Kidney capillary endothelial cell (primary cell): ENCODE results near the gene THUMPD1.
"Not testable (repeated sequence)": the region's sequence is repeated elsewhere in the genome, so short reads cannot be mapped to it uniquely, and the experiment has no call there.

ENCODE experiments used
- DNase-seq: peaks from one replicate; pipeline ENCODE4 v3.0.0-alpha.2; 2018; ENCODE audit warnings: low spot score

The THUMPD1 gene

DNA sequence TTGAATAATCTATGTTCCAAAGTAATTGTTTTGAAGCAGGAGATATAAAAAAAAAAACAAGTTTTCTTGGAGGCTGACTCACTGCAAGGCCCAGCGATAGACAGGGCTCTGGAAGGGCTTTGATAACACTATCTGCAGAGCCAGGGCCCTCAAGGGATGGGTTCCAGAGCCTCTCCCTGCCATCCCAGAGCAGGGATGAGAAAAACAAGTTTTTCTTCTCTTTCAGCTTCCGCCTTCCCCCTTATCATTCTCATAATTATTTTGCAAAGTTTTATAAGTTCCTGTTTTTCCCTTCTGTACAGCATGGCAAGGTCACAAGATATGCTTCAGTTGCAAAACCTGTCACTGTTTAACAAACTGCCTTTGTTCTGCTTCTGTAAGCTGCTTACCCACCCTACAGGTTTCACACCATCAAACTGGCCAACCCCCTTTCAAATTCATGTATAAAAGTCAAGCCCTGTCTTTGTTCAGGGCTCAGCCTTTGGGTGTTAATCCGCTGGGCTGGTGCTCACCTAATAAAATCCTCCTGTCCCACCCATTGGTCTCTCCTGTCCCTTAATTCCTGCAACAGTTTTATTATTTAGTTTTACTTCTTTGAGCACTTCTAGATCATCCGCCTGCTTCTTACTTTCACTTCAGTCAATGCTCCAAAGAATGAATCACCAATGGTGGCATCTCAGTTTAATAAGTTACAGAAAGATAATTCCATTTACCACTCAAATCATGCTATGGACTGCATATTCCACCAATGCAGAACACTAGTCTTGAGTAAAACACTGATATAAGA lies 5.6 kb upstream of the THUMPD1 start:
- no peak for DNase-seq

DNA sequence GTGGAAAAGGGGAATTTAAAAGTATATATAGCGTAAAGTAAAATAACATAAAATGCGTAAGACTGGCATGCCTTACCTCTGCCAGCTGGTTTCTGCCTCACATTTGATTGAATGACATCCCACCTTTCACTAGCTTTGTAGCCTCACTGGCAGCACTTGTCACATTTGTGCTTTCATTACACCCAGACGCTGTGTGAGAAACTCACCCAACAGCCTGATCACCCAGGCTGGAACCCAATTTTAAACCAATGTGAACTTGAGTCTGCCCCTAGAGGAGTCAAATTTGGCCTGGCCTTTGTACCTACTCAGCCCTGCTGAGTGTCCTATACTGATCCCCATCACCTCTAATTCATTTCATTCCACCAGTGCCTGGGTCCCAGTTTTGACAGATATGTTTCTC lies 4.8 kb upstream of the THUMPD1 start:
- DNase-seq, result no peak

DNA sequence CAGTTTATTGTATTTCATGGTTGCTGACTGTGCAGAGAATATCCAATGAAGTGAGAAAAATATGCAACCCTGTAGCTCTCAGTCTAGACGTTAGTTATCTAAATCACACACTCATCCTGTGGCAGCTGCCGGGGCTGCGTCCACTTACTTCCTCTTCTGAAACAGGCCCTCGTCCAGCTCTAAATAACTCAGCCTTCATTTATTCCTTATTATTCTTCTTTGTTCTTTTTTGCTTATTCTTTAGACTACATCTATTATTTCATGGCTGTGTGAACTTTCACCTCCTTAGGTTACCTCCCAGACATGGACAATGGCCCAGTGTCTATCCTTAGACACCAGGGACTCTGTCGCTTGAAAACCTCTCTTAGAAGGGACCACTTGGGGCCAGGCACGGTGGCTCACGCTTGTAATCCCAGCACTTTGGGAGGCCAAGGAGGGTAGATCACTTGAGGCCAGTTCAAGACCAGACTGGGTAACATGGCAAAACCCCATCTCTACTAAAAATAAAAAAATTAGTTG lies 3.4 kb upstream of the THUMPD1 start:
- peak; percentile 8 for DNase-seq

DNA sequence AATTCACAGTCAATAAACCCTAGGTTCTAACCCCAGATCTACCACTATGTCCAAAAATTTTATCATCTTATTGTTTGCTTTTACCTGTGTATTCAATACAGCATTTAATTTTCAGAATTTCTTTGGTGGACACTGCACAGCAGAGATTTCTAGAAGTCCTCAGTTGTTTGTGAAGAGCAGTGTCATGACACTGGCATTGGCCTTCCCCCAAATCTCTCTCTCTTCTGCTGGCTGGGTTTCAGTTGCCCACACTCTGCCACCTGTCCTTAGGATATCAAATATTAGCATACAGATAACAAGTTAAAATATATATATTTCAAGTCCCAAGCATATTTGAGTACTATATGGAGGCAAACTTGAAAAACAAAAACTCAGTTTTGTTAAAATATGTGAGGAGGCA lies 2.0 kb upstream of the THUMPD1 start:
- no peak for DNase-seq

DNA sequence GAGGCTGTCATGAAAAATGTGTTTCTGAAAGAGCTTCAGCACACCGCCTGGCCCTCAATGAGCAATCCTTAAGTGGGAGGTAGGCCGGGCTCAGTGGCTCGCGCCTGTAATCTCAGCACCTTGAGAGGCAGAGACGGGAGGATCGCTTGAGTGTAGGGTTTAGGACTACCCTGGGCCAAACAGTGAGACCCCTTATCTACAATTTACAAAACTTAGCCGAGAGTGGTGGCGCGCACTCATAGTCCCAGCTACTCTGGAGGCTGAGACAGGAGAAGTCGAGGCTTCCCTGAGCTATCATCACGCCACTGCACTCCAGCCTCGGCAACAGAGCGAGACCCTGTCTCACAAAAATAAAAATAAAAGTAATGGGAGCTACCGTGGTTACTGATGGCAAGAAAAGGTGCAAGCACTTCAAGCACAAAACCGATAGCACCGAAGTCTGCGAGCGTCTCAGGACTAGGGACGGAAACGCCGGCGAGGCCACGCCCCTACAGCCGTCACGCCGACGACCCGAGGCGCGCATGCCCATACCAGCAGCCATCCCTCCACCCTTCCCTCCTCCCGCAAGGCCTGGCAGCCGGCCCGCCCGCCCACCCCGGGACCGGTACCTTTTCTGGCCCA lies 607 bp downstream of the THUMPD1 start:
- DNase-seq, result peak; percentile 77

GRCh38 chr16:20740007-20740883 lies 1.4 kb downstream of the THUMPD1 start:
- DNase-seq, result peak; percentile 26

DNA sequence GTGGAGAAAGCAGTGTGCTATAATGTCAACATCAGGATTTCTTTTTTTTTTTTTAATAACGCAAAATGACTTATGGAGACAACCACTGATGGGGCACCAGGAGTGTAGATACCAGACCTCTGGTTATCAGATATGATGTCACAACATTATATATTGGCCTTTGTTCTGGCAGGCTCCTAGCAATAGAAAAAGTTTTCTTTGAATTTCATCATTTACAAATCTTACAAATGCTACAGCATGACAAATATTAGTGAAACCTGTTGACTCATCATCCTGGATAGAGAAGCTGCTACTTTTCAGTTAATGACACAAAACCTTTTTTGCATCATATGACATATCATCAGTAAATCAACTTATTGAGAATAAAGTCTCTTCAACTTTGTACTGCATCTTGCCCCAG lies 6.1 kb downstream of the THUMPD1 start:
- no peak for DNase-seq

DNA sequence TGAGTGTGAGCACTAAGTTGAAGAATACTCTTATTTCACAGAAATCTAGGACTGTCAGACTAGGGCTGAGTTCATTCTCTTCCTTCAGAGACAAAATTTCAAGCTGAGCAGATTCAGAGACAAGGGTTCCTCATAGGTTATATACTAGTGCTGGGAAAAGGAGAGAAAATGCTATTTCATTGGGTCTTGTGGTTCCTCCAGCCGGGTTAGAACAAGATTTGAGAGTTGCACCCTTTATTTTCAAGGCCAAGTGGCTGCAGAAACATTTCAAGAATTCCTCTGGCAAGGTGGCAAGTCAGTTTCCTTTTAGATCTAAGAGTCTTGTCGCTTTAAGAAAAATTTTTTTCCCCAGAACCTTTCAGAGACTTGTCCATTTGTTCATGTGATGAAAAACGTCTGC lies 6.8 kb downstream of the THUMPD1 start:
- DNase-seq, result no peak

GRCh38 chr16:20734056-20734455 lies 7.6 kb downstream of the THUMPD1 start:
- no peak for DNase-seq

DNA sequence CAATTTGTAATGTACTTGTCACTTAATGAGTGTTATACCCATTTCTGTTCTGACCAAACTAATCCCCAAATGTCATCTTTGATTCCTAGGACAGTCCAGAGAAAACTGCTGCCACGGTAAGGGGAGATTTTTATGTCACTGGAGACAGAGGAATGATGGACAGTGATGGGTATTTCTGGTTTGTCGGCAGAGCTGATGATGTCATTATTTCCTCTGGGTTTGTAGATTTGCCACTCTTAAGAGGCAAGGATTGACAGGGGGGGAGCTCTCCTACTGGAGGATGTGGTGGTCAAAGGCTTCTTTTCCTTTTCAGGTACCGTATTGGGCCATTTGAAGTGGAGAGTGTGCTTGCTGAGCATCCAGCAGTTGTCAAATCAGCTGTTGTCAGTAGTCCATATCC lies 12.5 kb downstream of the THUMPD1 start:
- no peak for DNase-seq

GRCh38 chr16:20727181-20727580 lies 14.4 kb downstream of the THUMPD1 start:
- no peak for DNase-seq

DNA sequence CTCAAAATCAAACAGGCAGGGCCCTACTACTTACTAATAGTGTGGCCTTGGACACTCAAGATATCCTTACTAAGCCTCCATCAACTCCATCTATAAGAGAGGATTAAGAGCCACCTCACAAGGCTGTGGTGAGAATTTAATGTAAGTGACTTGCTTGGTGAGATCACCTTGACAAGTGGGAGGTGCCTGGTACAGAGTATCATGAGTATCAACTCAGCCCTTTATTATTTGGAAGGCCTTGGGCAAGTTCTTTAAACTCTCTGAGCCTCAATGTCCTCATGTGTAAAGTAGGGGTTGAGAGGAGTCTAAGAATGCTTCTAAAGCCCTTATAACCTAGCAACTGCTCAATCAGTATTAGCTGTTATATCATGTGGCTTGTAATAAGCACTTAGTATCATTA lies 15.0 kb downstream of the THUMPD1 start:
- no peak for DNase-seq

DNA sequence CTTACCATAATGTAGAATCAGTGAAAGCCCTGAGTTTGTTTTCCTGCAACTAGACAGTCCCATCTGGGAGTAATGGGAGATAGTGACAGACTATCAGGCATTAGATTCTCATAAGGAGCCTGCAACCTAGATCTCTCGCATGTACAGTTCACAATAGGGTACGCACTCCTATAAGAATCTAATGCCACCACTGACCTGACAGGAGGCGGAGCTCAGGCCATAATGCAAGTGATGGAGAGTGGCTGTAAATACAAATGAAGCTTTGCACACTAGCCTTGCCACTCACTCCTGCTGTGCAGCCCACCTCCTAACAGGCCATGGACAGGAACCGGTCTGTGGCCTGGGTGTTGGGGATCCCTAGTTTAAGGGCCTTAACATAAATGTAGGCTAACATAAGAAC lies 21.4 kb downstream of the THUMPD1 start:
- DNase-seq, result no peak

DNA sequence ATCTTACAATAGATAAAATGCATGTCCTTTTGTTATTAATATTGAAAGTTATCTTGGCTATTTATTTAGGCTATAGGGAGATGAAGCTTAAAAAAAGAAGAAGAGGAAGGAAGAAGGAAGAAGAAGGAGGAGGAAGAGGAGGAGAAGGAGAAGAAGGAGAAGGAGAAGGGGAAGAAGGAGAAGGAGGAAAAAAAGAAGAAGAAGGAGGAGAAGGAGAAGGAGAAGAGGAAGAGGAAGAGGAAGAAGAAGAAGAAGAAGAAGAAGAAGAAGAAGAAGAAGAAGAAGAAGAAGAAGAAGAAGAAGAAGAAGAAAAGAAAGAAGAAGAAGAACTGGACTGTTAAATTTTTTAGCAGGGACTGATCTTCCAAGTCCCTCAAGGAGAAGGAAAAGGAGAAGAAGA lies 23.9 kb downstream of the THUMPD1 start:
- not testable (repeated sequence) for DNase-seq

DNA sequence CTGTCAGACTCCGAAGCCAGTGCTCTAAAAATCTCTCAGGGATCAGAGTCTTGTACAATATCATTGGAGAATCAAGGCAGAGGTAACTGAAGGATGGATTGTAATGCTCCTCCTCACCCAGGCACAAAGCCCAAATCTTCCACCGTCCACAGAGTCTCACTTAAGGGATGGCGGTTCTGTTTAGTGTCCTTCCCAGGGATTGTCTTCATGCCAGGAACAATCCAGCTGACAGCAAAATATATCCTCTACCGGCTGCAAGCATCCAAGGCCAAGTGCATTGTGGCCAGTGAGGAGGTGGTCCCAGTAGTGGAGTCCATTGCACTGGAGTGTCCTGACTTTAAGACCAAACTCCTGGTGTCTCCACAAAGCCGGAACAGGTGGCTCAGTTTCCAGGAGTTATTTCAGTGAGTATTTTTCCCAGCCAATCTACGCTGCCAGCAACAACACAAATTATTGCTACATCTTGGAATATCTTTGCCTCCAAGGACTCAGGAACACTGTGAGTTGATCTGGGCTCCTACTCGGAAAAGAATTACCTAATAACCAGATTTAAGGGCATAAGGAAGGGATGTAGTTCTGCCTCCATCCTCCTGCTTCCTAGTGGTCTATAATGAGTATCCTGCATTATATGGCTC lies 30.2 kb downstream of the THUMPD1 start:
- DNase-seq, result no peak

DNA sequence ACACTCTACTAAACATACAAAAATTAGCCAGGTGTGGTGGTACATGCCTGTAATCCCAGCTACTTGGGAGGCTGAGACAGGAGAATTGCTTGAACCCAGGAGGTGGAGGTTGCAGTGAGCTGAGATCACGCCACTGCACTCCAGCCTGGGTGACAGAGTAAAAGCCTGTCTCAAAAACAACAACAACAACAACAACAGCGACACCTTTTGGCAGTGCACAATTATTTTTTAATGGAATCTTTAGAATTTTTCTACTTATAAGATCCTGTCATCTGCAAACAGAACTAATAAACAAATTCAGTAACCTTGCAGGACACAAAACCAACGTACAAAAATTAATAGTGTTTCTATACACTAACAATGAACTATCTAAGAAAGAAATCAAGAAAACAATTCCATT lies 33.5 kb downstream of the THUMPD1 start:
- not testable (repeated sequence) for DNase-seq

- DNase-seq, result no peak
Measured at GRCh38 chr16:20707461-20707860, 34.2 kb downstream of the THUMPD1 start.

DNA sequence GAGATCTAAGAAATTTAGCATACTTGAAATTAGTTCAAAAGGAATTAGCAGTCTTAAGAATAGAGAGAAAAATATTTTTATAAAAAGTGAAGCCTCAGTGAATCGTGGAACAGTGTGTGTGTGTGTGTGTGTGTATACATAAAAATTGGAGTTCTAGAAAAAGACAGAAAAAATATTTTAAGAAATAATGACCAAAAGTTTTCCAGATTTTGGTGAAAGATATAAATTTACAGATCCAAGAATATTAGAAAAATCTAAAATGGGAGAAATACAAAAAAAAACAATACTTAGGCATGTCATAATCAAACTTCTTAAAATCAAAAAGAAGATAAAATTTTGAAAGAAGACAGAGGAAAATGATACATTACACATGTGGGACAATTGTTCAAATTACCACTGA lies 35.6 kb downstream of the THUMPD1 start:
- not testable (repeated sequence) for DNase-seq

DNA sequence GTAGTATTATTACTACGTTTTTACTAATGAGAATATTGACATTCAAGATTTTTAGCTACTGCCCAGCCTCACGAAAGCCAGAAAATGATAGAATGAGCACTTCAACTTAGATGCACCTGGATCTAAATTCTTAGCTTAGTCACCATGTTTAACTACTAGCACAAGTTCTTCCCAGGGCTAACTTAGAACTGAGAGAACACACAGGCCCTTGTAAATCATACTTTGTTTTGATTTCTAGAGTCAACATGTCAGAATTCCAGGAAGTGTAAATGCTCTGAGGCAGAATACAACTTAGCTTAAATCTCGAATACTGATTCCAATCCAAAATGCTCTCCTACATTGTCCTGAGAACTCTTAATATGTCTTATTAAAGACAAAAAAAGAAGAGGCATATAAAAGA lies 37.3 kb downstream of the THUMPD1 start:
- DNase-seq, result no peak

GRCh38 chr16:20701692-20702091 lies 39.9 kb downstream of the THUMPD1 start:
- not testable (repeated sequence) for DNase-seq

DNA sequence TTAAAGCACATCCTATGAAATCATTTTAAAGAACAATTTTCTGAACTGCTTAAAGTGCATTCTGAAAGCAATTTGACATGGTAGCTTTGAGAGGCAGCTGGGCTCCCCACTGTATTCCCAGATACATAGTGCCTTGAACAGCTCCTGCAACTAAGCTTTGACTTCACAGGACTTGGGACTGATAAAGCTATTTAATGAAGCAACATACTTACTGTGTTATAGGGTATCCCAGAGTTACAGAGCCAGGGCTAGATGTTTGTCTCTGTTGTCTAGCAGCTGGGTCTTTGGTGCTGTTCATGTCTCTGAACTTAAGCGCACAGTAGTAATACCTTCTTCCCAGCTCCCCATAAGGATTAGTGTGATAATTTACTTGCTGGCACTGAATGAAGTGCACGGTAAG lies 45.0 kb downstream of the THUMPD1 start:
- DNase-seq, result no peak

DNA sequence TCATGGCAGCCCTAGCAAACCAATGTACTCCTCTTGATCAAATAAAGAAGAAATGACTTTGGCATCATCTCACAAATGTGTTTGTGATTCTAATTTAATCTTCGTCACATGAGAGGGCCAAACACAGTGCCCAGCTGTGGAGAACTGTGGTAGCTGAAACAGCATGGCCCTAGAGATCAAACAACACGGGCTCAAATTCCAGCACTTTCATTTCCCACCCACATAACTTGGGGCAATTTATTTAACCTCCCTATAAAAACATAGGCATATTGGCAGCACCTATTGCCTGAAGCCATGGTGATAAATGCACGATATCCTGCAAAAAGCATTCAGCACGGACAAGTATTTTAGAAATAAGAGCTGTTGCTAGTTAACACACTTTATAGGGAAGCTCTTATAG lies 46.6 kb downstream of the THUMPD1 start:
- DNase-seq, result no peak
